ENCODE results near the gene MED16.

- TF ChIP-seq TAF1 (IDR thresholded peaks at IDR 0.05; ENCODE audit: borderline replicate concordance, insufficient read depth, low read length) (no peak), POLR2AphosphoS5 (IDR thresholded peaks at IDR 0.05; ENCODE audit: low read depth, low read length) (no peak)
These were observed 7.0 kb upstream of the MED16 start for GRCh38 chr19:900043-900301.

Measured in PFSK-1 (cell line).